SJSA1 (cell line): ENCODE results near the gene DIABLO. TPM values are rescaled to one million over a fixed set of nuclear protein-coding genes. Genes with fewer than 3 reads are reported as not detected.
"Not testable (repeated sequence)": the region's sequence is repeated elsewhere in the genome, so short reads cannot be mapped to it uniquely, and the experiment has no call there.

Source experiments
- DNase-seq, 2 experiments: peaks; one replicate each; pipeline ENCODE4 v3.0.0-alpha.2; 2015 to 2020; ENCODE audit warnings: low spot score in 2 of 2, low read depth in 1 of 2
- H3K27ac ChIP-seq: fragments of 250-450 bp; sonication (Bioruptor Pico); 2 replicates; pipeline ENCODE4 v1.5.1; 2020; ENCODE audit warnings: mild to moderate bottlenecking, moderate library complexity
- H3K27me3 ChIP-seq: fragments of 250-450 bp; sonication (Bioruptor Pico); replicated peaks from 2 replicates; pipeline ENCODE4 v1.5.1; 2020; ENCODE audit warnings: mild to moderate bottlenecking, moderate library complexity
- H3K36me3 ChIP-seq: fragments of 250-450 bp; sonication (Bioruptor Pico); 2 replicates; pipeline ENCODE4 v1.5.1; 2020; ENCODE audit warnings: mild to moderate bottlenecking
- H3K4me1 ChIP-seq: fragments of 250-450 bp; sonication (Bioruptor Pico); replicated peaks from 2 replicates; pipeline ENCODE4 v1.6.1; 2021; ENCODE audit warnings: mild to moderate bottlenecking
- H3K4me3 ChIP-seq: fragments of 250-450 bp; sonication (Bioruptor Pico); 2 replicates; pipeline ENCODE4 v1.5.1; 2020; ENCODE audit warnings: mild to moderate bottlenecking
- H3K9me3 ChIP-seq: fragments of 250-450 bp; sonication (Bioruptor Pico); replicated peaks from 2 replicates; pipeline ENCODE4 v1.5.1; 2020; ENCODE audit warnings: mild to moderate bottlenecking
- total RNA-seq: library from RNA; depleted of rRNA; stranded (reverse); fragments of >200 nt; shearing (Covaris generic); gene quantifications from 2 replicates; pipeline ENCODE4 v1.2.3, GENCODE V29; 2014

DIABLO gene
- total RNA-seq, 1 experiment from 2014 or later = 66.6 TPM

DNA sequence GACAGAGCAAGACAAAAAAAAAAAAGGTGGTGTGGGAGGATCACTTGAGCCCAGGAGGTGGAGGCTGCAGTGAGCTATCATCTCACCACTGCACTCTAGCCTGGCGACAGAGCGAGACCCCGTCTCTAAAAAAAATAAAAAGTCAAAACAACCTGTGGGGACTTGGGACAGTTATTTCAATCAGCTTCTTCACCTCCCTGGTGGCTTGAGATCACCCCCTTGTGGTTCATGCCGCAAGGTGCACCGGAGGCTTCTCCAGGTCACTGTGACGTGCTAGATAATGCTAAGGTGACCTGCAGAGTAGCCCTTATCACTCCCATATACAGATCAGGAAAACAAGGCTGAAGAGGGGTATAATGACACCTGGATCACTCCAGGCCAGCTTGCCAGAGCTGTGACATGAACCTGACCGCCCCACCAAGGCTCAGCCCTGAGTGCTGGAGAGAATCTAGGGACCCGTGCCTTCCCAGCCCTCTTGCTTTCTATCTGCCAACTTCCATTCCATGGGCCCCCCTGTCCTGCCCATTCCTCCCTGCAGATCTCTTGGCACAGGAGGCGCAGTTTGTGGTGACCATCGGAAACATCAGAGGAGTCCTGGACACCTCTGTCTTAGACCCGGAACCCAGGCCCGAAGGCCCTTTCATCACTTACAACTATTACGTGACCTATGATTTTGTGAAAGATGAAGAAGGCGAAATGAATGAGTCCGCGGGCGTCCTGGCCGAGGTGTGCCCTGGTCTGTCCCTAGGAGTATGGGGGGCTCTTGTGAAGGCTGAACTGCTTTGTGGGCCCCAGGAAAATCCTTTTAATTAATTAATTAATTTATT, 34.8 kb downstream of the DIABLO start:
- Histone ChIP-seq H3K27ac (no peak overlapping the region), H3K4me3 (no peak overlapping the region), H3K36me3 (no peaks in the 10 kb centered on the region), H3K27me3 (no peaks in the 10 kb centered on the region), H3K4me1 (no peaks in the 10 kb centered on the region), H3K9me3 (no peaks in the 10 kb centered on the region; the same call in 1 of the 2 replicates)
- DNase-seq = peak; percentile 29 to 59

DNA sequence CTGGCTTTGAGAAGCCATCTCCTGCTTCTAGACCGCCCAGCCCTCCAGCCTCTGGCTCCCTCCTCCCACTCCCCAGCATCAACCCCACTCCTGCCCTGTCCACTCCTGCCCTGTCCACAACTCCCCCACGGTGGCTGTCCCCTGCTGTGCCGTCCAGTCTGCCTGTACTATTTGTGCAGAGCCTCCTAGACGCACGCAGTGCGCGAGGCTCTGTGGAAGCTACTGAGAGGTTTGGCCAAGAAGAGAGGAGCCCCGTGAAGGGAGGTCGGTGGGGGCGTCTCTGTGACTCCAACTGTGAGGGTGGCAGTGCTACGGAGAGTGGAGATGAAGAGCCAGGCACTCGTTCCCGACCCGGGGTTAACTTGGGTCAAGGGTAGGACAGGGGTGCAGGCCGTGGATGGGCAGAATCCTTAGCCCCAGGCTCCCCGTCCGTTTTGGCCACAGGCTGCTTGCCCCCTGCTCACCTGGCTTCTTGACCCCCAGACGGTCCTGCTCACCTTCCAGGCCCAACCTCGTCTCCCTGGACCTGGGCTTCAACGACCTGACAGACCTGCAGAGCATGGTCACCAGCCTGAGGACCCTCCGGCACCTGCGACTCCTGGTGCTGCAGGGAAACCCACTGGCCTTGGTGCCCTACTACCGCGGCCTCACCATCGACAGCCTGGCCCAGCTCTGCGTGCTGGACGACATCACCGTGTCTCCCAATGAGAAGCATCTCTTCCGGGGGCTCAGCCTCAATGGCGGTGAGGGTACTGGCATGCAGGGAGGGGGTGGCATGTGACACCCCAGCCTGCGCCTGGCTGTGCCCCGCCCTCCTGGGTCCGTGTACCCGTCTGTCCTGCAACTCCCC, 36.0 kb downstream of the DIABLO start:
- DNase-seq = no peak
- no peaks in the 10 kb centered on the region for H3K4me1 ChIP-seq
- no peaks in the 10 kb centered on the region for H3K9me3 ChIP-seq
- no peaks in the 10 kb centered on the region for H3K36me3 ChIP-seq
- H3K27me3 ChIP-seq = no peaks in the 10 kb centered on the region
- no peak overlapping the region for H3K4me3 ChIP-seq
- H3K27ac ChIP-seq = no peak overlapping the region

DNA sequence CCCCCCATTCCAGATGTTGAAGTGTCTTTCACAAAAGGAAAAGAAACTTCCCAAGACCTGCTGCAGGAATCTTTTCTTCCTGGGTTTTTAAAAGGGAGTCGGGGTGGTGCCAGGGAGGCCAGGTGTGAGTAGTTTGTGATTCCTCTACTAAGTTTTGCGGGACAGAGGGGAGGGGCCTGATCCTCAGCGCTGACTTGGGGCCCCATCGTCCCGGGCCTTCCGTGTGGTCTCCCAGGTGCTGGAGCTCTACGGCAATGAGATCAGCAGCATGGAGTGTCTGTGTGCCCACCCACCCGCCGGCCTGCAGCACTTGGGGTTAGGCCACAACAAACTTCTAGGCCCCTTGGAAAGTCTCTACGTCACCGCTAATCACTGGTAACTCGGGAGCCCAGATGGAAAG, 38.4 kb downstream of the DIABLO start:
- H3K9me3 ChIP-seq = no peaks in the 10 kb centered on the region
- no peaks in the 10 kb centered on the region for H3K4me1 ChIP-seq
- H3K27ac ChIP-seq = no peak overlapping the region
- H3K27me3 ChIP-seq = 0 out of 2 replicates have a peak, but pooled peaks cover 4% of the 10 kb centered on the region
- H3K4me3 ChIP-seq = no peak overlapping the region
- H3K36me3 ChIP-seq = no peaks in the 10 kb centered on the region
- no peak for DNase-seq

DNA sequence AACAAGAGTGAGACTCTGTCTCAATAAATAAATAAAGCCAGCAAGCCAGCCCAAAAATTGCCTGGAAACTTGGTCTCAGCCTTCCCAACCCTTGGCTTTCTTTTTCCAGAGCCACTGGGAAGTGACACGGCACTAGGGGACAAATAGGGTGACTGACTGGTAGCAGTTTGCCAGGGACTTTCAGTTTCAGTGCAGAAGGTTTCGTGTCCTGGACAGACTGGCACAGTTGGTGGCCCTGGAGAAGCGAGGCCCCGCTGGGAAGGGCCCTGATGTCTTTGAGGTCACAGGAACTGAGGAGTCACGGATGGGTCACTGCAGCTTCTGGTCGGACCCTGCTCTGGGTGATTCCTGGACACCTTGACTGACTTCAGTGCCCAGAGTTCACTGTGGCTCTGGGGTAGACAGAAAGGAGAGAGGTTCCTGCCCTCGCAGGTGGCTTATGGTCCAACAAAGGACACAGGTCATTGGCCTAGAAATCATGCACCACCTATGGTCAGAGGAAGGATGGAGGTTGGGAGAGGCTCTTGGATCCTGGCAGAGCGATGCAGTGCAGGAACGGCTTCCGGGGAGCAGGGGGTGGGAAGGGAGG, 40.3 kb downstream of the DIABLO start:
- Histone ChIP-seq H3K9me3 (no peaks in the 10 kb centered on the region), H3K27me3 (0 out of 2 replicates have a peak, but pooled peaks cover 4% of the 10 kb centered on the region), H3K4me1 (no peaks in the 10 kb centered on the region), H3K27ac (no peak overlapping the region), H3K36me3 (no peaks in the 10 kb centered on the region), H3K4me3 (no peak overlapping the region)
- no peak for DNase-seq

DNA sequence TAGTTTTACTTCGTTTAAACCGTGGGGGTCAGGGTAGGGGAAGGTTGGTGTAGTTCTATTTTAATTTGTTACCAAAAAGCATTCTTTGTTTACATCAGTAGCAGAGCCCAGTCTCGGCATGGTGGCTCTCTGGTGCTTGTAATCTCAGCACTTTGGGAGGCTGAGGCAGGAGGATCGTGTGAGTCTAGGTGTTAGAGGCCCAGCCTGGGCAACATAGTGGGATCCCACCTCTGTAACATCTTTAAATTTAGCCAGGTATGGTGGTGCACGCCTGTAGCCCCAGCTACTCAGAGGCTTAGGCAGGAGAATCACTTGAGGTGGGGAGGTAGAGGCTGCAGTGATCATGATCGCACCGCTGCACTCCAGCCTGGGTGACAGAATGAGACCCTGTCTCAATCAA, 40.8 kb downstream of the DIABLO start:
- DNase-seq = no peak
- Histone ChIP-seq H3K27me3 (0 out of 2 replicates have a peak, but pooled peaks cover 4% of the 10 kb centered on the region), H3K27ac (no peak overlapping the region)

DNA sequence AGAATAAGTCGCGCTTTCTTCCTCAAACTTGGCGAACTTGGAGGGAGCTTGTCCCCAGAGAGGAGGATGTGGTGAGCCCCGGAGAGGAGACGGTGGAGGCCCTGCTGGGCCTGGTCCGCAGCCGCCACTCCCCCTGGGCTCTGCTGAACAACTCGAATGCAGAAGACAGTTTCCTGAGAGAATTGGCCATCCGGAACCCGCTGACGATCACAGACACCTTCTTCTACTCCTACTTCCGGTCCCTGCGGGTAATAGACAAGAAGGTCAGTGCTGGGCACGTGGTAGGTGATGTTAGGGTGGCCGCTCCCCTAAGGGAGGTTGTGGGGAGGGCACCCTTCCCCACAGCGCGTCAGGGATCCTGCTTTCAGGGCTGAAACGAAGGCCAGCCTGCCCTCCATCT, 41.3 kb downstream of the DIABLO start:
- no peaks in the 10 kb centered on the region for H3K9me3 ChIP-seq
- H3K4me1 ChIP-seq = no peaks in the 10 kb centered on the region
- no peaks in the 10 kb centered on the region for H3K36me3 ChIP-seq

More for the DNA sequence above, 40.8 kb downstream of the DIABLO start:
- no peak overlapping the region for H3K4me3 ChIP-seq
- no peaks in the 10 kb centered on the region for H3K9me3 ChIP-seq
- no peaks in the 10 kb centered on the region for H3K36me3 ChIP-seq
- no peaks in the 10 kb centered on the region for H3K4me1 ChIP-seq

DNA sequence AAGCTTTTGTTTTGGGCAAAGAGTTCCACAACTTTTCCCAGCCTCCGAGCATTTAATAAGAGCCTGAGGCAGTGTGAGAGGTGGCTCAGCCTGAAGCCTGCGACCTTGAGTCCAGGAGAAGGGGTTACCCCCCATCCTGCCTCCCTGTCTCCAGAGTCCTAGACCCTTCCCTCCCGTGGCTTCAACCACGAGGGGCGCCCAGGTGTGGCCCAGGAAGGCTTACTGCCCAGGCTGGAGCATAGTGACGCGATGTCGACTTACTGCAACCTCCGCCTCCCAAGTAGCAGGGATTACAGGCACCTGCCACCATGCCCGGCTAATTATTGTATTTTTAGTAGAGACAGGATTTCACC, 42.3 kb downstream of the DIABLO start:
- 0 out of 2 replicates have a peak, but pooled peaks cover 4% of the 10 kb centered on the region for H3K27me3 ChIP-seq
- H3K4me3 ChIP-seq = no peak overlapping the region
- no peak for DNase-seq

More for the DNA sequence above, 41.3 kb downstream of the DIABLO start:
- Histone ChIP-seq H3K27ac (no peak overlapping the region), H3K4me3 (no peak overlapping the region), H3K27me3 (0 out of 2 replicates have a peak, but pooled peaks cover 4% of the 10 kb centered on the region)
- DNase-seq = no peak

DNA sequence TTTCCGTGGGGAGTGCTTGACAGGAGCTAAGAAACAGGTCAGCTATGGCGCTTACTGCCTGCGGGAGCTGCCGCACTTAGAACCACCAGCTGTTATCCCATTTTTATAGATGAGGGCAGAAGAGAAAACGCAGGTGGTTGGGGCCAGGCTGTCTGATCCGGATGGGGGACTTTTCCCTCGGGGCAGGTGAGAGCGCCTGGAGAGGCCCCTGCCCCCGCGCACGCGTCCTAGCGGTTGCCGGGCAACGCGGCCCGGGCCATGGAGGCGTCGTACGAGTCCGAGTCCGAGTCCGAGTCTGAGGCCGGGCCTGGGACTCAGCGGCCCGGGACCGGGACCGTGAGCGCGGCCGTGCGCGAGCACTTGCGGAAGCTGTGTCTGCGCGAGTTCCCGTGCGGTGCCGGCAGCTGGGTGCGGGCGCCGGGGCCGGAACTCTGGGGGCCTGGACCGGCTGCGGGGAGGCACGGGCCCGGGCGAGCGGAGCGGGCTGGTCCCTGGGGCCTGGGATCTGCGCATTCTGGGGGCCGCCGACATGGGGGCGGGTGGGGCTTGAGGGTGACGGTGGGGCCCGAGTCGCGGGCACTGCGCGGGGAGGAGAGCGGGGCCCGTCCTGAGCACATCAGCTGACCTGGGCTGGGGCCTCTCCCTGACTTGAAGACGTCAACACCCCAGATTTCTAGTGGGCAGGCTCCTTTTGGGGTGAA, 42.8 kb downstream of the DIABLO start, which contains the start of gene LRRC43:
TSS of gene LRRC43 (plus strand) at position 237 of the 701 bp plus-strand sequence. CDS start at position 259, 22 bp downstream.
- Histone ChIP-seq H3K4me1 (no peaks in the 10 kb centered on the region), H3K4me3 (0 out of 2 replicates have a peak within 1 kb of the TSS, but pooled peaks have one; percentile 11), H3K27me3 (0 out of 2 replicates have a peak, but pooled peaks cover 4% of the 10 kb centered on the region), H3K27ac (no peak within 1 kb of the TSS), H3K36me3 (no peaks in the 10 kb centered on the region), H3K9me3 (no peaks in the 10 kb centered on the region)
- no peak for DNase-seq

More for the DNA sequence above, 42.3 kb downstream of the DIABLO start:
- Histone ChIP-seq H3K4me1 (no peaks in the 10 kb centered on the region), H3K9me3 (no peaks in the 10 kb centered on the region), H3K36me3 (no peaks in the 10 kb centered on the region), H3K27ac (no peak overlapping the region)

DNA sequence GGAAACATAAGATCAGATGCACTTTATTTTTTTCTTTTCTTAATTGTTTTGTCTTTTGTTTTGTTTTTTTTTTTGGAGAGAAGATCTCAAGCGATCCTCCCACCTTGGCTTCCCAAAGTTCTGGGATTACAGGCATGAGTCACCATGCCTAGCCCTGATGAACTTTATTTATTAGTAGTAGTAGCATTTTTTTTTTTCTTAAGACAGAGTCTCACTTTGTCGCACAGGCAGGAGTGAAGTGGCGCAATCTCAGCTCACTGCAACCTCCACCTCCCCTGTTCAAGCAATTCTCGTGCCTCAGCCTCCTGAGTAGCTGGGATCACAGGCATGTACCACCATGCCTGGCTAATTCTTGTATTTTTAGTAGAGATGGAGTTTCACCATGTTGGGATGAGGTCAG, 49.4 kb downstream of the DIABLO start:
- not testable (repeated sequence) for H3K27ac ChIP-seq, H3K36me3 ChIP-seq, DNase-seq, H3K4me1 ChIP-seq, H3K27me3 ChIP-seq, H3K4me3 ChIP-seq, H3K9me3 ChIP-seq

DNA sequence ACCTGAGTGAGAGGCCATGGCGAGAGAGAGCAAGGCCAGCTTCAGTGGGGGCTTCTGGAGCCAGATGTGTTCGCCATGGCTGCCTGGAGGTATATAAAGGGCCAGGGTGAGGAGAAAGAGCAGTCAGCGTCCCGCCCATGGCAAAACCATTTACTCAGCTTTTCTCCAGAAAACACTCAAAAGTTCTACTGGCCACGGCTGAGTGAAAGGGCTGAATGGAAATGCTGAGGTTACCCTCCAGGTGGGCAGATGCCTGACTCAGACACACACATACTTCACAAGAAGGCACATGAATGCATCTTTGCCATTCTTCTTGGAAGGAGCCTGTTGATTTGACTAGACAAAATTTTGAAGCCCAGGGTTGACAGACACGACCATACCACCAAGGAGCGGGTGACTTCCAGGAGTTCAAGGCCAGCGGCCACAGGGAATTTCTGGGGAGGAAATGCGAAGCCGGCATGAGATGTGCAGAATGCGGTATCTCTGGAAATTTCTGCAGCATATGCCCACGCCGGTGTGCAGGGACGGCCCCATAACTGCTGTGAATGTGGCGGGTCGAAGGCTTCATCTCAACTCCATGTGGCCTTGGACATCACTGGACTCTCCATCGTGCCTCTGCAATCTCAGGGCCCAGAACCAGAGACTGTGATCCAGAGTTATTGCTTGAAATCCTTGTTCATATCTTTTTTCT, 51.6 kb downstream of the DIABLO start, which contains the start of gene IL31:
TSS of gene IL31 (minus strand) at position 67 of the 691 bp plus-strand sequence. CDS start at position 18, 49 bp downstream.
- no peaks in the 10 kb centered on the region for H3K9me3 ChIP-seq
- no peak within 1 kb of the TSS for H3K4me3 ChIP-seq
- no peaks in the 10 kb centered on the region for H3K36me3 ChIP-seq
- no peak within 1 kb of the TSS for H3K27ac ChIP-seq
- DNase-seq = no peak
- H3K4me1 ChIP-seq = no peaks in the 10 kb centered on the region
- H3K27me3 ChIP-seq = no peaks in the 10 kb centered on the region

DNA sequence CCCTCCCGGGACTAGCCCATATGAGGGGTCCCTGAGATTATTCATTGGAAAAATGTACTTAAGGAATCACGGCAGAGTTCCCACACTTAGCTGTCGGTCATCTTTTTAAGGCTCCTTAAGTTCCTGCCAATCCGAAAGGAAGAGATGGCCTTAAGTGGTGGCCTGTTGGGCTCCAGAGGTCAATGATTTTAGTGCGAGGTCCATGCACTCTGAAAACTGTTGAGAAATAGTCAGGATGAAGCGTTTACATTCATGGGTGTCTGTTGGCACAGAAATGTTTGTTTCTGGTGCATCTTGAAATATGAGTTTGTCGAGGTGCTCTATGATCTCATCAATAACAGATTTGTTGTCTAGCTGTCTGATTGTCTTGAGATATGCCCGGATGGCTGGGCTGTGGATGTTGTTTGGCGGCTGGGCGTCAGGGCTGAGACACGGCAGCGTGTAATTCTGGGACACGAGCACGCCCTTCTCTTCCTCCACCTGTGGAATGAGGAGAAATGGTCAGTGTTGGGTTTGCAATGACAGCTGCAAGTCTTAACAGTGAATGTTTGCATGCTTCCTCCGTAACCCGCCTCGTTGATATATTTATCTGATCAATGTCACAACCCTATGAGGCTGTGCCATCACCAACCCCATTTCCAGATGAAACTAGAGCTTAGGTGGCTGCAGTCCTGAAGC, 53.5 kb downstream of the DIABLO start:
- H3K27ac ChIP-seq = no peak overlapping the region
- DNase-seq = no peak
- H3K27me3 ChIP-seq = no peaks in the 10 kb centered on the region
- H3K36me3 ChIP-seq = no peaks in the 10 kb centered on the region
- no peak overlapping the region for H3K4me3 ChIP-seq
- H3K4me1 ChIP-seq = no peaks in the 10 kb centered on the region
- H3K9me3 ChIP-seq = no peaks in the 10 kb centered on the region

DNA sequence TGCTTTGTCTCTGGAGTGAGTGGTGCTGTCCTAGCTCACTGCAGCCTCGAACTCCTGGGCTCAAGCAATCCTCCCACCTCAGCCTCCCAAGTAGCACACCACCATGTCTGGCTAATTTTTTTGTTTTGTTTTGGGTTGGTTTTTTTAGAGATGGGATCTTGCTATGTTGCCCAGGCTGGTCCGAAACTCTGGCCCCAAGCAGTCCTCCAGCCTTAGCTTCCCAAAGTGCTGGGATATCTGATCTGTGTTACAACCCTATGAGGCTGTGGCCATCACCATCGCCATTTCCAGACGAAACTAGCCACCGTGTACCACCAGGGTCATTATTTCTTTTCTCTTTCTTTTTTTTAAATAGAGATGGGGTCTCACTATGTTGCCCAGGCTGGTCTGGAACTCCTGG, 54.5 kb downstream of the DIABLO start:
- Histone ChIP-seq H3K36me3 (no peaks in the 10 kb centered on the region), H3K27ac (no peak overlapping the region), H3K4me3 (no peak overlapping the region), H3K9me3 (no peaks in the 10 kb centered on the region), H3K4me1 (no peaks in the 10 kb centered on the region), H3K27me3 (no peaks in the 10 kb centered on the region)
- no peak for DNase-seq
